B cell (primary cell): Measurements from ENCODE around the gene SAMD1. TPM values are rescaled to one million over a fixed set of nuclear protein-coding genes. Genes with fewer than 3 reads are reported as not detected.

Source experiments
- ATAC-seq: fragments of 200-7000 bp; cut with Tn5 transposase; one replicate; pipeline ENCODE4 v1.10.0; 2021; ENCODE audit warnings: low read depth, mild to moderate bottlenecking, moderate number of reproducible peaks, moderate library complexity
- CTCF ChIA-PET: fragments of 350-600 bp; sonication (Branson Sonifier 250); formaldehyde crosslinking; loops from one replicate; lab custom pipeline; 2021; ENCODE audit warnings: antibody characterized with exemption, inconsistent platforms; lab: Charles Lee
- POLR2A ChIA-PET: fragments of 350-600 bp; sonication (Branson Sonifier 250); formaldehyde crosslinking; loops from one replicate; lab custom pipeline; 2021; ENCODE audit warnings: antibody characterized with exemption; lab: Charles Lee
- DNase-seq: peaks from one replicate; pipeline ENCODE4 v3.0.0; 2013
- H2AFZ ChIP-seq: 2 replicates; pipeline ENCODE4 v1.6.1; 2012; ENCODE audit warnings: mild to moderate bottlenecking, low read depth, low read length; ENCODE audit not compliant: insufficient read depth, poor library complexity, severe bottlenecking
- H3K27ac ChIP-seq, 2 donors: 1 replicate in 1 of 2; 2 replicates in 1 of 2; pipeline ENCODE4 v1.5.1; 2012 to 2013; ENCODE audit warnings: low read length in 2 of 2, mild to moderate bottlenecking in 2 of 2, moderate library complexity in 1 of 2
- H3K27me3 ChIP-seq, 4 experiments: fragments of 200-600 bp in 1 of 4; sonication (generic) in 1 of 4; replicated peaks in 1 of 4; 1 replicate in 2 of 4; 2 replicates in 2 of 4; pipeline versions ENCODE4 v1.6.1 to v1.7.0; 2013 to 2016; ENCODE audit warnings: low read length in 3 of 4, mild to moderate bottlenecking in 2 of 4, mixed read lengths in 1 of 4, moderate library complexity in 1 of 4; ENCODE audit not compliant: insufficient read depth in 4 of 4, control insufficient read depth in 3 of 4; ENCODE audit errors: control extremely low read depth in 1 of 4
- H3K36me3 ChIP-seq, 2 experiments: replicated peaks in 1 of 2; 1 replicate in 1 of 2; 2 replicates in 1 of 2; pipeline versions ENCODE4 v1.6.1 to v1.7.1; 2013; ENCODE audit warnings: low read length in 1 of 2; ENCODE audit not compliant: insufficient read depth in 2 of 2, control insufficient read depth in 1 of 2; ENCODE audit errors: control extremely low read depth in 1 of 2, extremely low read depth in 1 of 2
- H3K4me1 ChIP-seq, 2 donors: fragments of 200-600 bp in 1 of 2; sonication (generic) in 1 of 2; 1 replicate in 1 of 2; 2 replicates in 1 of 2; pipeline versions ENCODE4 v1.5.1 to v1.6.1; 2013 to 2017; ENCODE audit warnings: low read length in 2 of 2; ENCODE audit not compliant: control insufficient read depth in 2 of 2, insufficient read depth in 2 of 2
- H3K4me2 ChIP-seq: replicated peaks from 2 replicates; pipeline ENCODE3; 2012; ENCODE audit warnings: mild to moderate bottlenecking, low read depth, low read length; ENCODE audit not compliant: poor library complexity, severe bottlenecking
- H3K4me3 ChIP-seq, 5 experiments: fragments of 200-600 bp in 1 of 5; sonication (generic) in 1 of 5; 1 replicate in 3 of 5; 2 replicates in 2 of 5; pipeline versions ENCODE4 v1.5.1 to v1.7.0; 2011 to 2016; ENCODE audit warnings: low read length in 4 of 5, mild to moderate bottlenecking in 4 of 5, low read depth in 2 of 5, control low read depth in 1 of 5, moderate library complexity in 1 of 5; ENCODE audit not compliant: insufficient read depth in 1 of 5; ENCODE audit errors: control extremely low read depth in 1 of 5, extremely low read depth in 1 of 5
- H3K79me2 ChIP-seq: fragments of 200-600 bp; sonication (generic); one replicate; pipeline ENCODE4 v1.6.0; 2016; ENCODE audit warnings: low read length; ENCODE audit not compliant: control insufficient read depth, insufficient read depth
- H3K9ac ChIP-seq: fragments of 200-600 bp; sonication (generic); 2 replicates; pipeline ENCODE4 v1.6.1; 2017; ENCODE audit warnings: mild to moderate bottlenecking, low read length, moderate library complexity
- H3K9me3 ChIP-seq, 3 donors: one replicate each; pipeline versions ENCODE4 v1.6.1 to v1.7.1; 2013; ENCODE audit warnings: low read length in 2 of 3; ENCODE audit not compliant: control insufficient read depth in 2 of 3, insufficient read depth in 1 of 3; ENCODE audit errors: control extremely low read depth in 1 of 3
- H4K20me1 ChIP-seq: 2 replicates; pipeline ENCODE4 v1.6.0; 2012; ENCODE audit warnings: mild to moderate bottlenecking, low read length; ENCODE audit not compliant: insufficient read depth, control insufficient read depth, poor library complexity, severe bottlenecking
- H3K27ac Mint-ChIP-seq: one replicate; pipeline ENCODE4 v1.8.0; 2021; ENCODE audit warnings: mixed read lengths
- H3K27me3 Mint-ChIP-seq: one replicate; pipeline ENCODE4 v1.8.0; 2021; ENCODE audit warnings: mixed read lengths
- H3K4me1 Mint-ChIP-seq: one replicate; pipeline ENCODE4 v1.8.0; 2021; ENCODE audit warnings: mixed read lengths
- H3K4me3 Mint-ChIP-seq: one replicate; pipeline ENCODE4 v1.8.0; 2021; ENCODE audit warnings: mixed read lengths
- H3K9me3 Mint-ChIP-seq: one replicate; pipeline ENCODE4 v1.8.0; 2022; ENCODE audit warnings: mixed read lengths; ENCODE audit not compliant: insufficient read depth
- CTCF ChIP-seq: fragments of 200-600 bp; IDR thresholded peaks from one replicate; pipeline ENCODE4 v1.8.0; 2022; ENCODE audit warnings: antibody characterized with exemption, mild to moderate bottlenecking
- EZH2 ChIP-seq: IDR thresholded peaks from 2 replicates; pipeline ENCODE4 v1.6.1; 2012; ENCODE audit warnings: borderline replicate concordance, low read depth, mild to moderate bottlenecking, moderate library complexity, low read length; ENCODE audit not compliant: insufficient read depth, poor library complexity, severe bottlenecking
- WGBS: methylation state at CpG from one replicate; pipeline ENCODE4 v1.1.5; 2013; ENCODE audit warnings: missing lambda C conversion rate; ENCODE audit not compliant: insufficient coverage; 5-methylcytosine and 5-hydroxymethylcytosine counted together
- intact Hi-C: fragments of 100-400 bp; cut with micrococcal nuclease; formaldehyde crosslinking; loops from one replicate; pipeline ENCODE4 v1.10.0; 2022
- polyA plus RNA-seq: library from polyadenylated mRNA; depleted of rRNA; stranded (reverse); fragments of >200 nt; gene quantifications from 2 replicates; pipeline ENCODE4 v1.2.3, GENCODE V29; 2012
- total RNA-seq, 2 donors: library from RNA; stranded (reverse); fragments of 120-200 nt in 1 of 2; gene quantifications; 1 replicate in 1 of 2; 2 replicates in 1 of 2; pipeline versions ENCODE4 v1.2.3 to v1.2.4, GENCODE V29; 2013 to 2022

The SAMD1 gene
- total and polyA plus RNA-seq, 2 donors (not counting 1 experiment from before 2014, with no cell fraction given) = 17.4 to 39.2 TPM

- peak; percentile 79 for ATAC-seq
- Histone ChIP-seq H3K4me2 (peak within 1 kb of the TSS; percentile 94), H3K9me3 (no peaks in the 10 kb centered on the region), H3K9ac (peak within 1 kb of the TSS; percentile 91), H3K36me3 (no peaks in the 10 kb centered on the region), H3K27me3 (no peaks in the 10 kb centered on the region), H3K4me1 (peaks cover 9 to 23% of the 10 kb centered on the region in 2 donors), H3K27ac (peak within 1 kb of the TSS; percentile 88 to 93), H3K79me2 (peaks cover 42% of the 10 kb centered on the region), H4K20me1 (no peaks in the 10 kb centered on the region), H2AFZ (peak within 1 kb of the TSS; percentile 88), H3K4me3 (peak within 1 kb of the TSS; percentile 44 to 94 (median 77))
- intact Hi-C loops = loop anchor here (1.0 to 5.0 kb wide), 16 partner anchors 19 to 986 kb away; partner anchors contain the start of genes ADGRL1, BRME1, CC2D1A and DDX39A
- no peaks in the 10 kb centered on the region for H3K27me3 Mint-ChIP-seq
- under 1% methylated on average over 78 of the region's 78 CpGs for WGBS
- H3K4me1 Mint-ChIP-seq = peaks cover 18% of the 10 kb centered on the region
- peak within 1 kb of the TSS; percentile 92 for H3K27ac Mint-ChIP-seq
- CTCF ChIA-PET = interaction anchor here (0.6 to 5.3 kb wide), 51 partner anchors 9 to 553 kb away, joined by 3 to 51 read pairs (median 4); partner anchors contain the start of genes DDX39A, DNAJB1, IL27RA and MISP3
- peak; percentile 99 for DNase-seq
- peak within 1 kb of the TSS; percentile 88 for H3K4me3 Mint-ChIP-seq
- TF ChIP-seq EZH2 = no peak
- TF ChIP-seq CTCF = peak; percentile 87
- H3K9me3 Mint-ChIP-seq = no peaks in the 10 kb centered on the region
- POLR2A ChIA-PET = interaction anchor here (0.5 to 1.5 kb wide), 21 partner anchors 9 to 1264 kb away, joined by 3 to 7 read pairs (median 3); partner anchors contain the start of genes PRKACA, RFX1 and ZNF333
Observed at GRCh38 chr19:14136509-14137281, 46.1 kb upstream of the SAMD1 start, which contains the start of gene ASF1B. ASF1B (minus strand) TSS chr19:14136589; CDS start chr19:14136456, 133 bp downstream.
